ENCODE data around the gene ITPA. TPM values are rescaled to one million over a fixed set of nuclear protein-coding genes. Genes with fewer than 3 reads are reported as not detected.

The ITPA gene
- total and polyA plus RNA-seq, 2 of the 13 experiments (the other 11 are each of a cell fraction or from before 2014, with no cell fraction given): 60.1 to 103 TPM

DNA sequence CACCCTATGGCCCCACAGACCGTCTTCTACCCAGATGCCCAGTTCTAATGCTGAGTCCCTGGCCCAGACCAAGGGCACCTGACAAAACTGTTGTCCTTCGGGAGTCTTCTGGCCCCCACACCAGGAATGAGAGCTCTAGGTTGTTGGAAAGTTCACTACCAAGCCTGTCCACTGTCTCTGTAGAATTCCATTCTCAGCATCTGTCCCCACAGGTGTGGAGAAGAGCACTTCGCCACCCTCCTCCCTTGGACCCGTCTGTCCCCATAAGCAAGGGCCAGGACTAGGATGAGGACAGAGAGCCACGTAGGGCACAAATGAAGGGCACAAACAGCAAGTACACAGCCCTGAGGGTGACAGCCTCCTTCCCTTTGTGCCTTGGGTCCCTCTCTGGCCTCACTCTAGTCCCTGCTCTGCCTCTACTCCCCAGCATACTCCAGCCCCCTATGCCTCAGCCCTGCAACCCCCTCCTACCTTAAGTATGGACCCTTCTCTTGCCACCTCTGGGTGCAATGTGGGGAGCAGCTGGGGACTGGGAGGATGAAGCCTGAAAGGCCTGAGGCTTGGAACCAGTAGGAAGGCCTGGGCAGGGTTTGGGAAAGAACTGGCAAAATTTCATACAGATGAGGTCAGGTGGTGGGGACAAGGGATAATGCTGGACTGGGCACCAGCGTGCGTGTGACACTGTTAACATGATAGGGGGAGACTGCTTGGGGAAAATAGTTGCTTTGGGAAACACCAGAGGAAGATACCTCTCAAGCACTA is 40.3 kb upstream of the ITPA start (continued):
- TF ChIP-seq, protein P1, sequence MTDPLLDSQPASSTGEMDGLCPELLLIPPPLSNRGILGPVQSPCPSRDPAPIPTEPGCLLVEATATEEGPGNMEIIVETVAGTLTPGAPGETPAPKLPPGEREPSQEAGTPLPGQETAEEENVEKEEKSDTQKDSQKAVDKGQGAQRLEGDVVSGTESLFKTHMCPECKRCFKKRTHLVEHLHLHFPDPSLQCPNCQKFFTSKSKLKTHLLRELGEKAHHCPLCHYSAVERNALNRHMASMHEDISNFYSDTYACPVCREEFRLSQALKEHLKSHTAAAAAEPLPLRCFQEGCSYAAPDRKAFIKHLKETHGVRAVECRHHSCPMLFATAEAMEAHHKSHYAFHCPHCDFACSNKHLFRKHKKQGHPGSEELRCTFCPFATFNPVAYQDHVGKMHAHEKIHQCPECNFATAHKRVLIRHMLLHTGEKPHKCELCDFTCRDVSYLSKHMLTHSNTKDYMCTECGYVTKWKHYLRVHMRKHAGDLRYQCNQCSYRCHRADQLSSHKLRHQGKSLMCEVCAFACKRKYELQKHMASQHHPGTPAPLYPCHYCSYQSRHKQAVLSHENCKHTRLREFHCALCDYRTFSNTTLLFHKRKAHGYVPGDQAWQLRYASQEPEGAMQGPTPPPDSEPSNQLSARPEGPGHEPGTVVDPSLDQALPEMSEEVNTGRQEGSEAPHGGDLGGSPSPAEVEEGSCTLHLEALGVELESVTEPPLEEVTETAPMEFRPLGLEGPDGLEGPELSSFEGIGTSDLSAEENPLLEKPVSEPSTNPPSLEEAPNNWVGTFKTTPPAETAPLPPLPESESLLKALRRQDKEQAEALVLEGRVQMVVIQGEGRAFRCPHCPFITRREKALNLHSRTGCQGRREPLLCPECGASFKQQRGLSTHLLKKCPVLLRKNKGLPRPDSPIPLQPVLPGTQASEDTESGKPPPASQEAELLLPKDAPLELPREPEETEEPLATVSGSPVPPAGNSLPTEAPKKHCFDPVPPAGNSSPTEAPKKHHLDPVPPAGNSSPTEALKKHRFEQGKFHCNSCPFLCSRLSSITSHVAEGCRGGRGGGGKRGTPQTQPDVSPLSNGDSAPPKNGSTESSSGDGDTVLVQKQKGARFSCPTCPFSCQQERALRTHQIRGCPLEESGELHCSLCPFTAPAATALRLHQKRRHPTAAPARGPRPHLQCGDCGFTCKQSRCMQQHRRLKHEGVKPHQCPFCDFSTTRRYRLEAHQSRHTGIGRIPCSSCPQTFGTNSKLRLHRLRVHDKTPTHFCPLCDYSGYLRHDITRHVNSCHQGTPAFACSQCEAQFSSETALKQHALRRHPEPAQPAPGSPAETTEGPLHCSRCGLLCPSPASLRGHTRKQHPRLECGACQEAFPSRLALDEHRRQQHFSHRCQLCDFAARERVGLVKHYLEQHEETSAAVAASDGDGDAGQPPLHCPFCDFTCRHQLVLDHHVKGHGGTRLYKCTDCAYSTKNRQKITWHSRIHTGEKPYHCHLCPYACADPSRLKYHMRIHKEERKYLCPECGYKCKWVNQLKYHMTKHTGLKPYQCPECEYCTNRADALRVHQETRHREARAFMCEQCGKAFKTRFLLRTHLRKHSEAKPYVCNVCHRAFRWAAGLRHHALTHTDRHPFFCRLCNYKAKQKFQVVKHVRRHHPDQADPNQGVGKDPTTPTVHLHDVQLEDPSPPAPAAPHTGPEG (CRISPR knock-in tag; IDR thresholded peaks at IDR 0.05): no peak
- TF ChIP-seq FOXO1 (CRISPR knock-in tag; IDR thresholded peaks at IDR 0.05) (no peak), ZNF143 (CRISPR knock-in tag; IDR thresholded peaks at IDR 0.05) (0 out of 2 replicates have a peak, but pooled peaks have one; percentile 3), ZNF337 (CRISPR knock-in tag; IDR thresholded peaks at IDR 0.05; ENCODE audit: borderline replicate concordance, low read depth) (no peak), BCL6 (CRISPR knock-in tag; IDR thresholded peaks at IDR 0.05) (0 out of 2 replicates have a peak, but pooled peaks have one; percentile 14)
- TF ChIP-seq, protein P2, sequence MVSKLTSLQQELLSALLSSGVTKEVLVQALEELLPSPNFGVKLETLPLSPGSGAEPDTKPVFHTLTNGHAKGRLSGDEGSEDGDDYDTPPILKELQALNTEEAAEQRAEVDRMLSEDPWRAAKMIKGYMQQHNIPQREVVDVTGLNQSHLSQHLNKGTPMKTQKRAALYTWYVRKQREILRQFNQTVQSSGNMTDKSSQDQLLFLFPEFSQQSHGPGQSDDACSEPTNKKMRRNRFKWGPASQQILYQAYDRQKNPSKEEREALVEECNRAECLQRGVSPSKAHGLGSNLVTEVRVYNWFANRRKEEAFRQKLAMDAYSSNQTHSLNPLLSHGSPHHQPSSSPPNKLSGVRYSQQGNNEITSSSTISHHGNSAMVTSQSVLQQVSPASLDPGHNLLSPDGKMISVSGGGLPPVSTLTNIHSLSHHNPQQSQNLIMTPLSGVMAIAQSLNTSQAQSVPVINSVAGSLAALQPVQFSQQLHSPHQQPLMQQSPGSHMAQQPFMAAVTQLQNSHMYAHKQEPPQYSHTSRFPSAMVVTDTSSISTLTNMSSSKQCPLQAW (CRISPR knock-in tag; IDR thresholded peaks at IDR 0.05): peak; percentile 30; the same call in 1 of the 2 replicates
- TF ChIP-seq, protein P3, sequence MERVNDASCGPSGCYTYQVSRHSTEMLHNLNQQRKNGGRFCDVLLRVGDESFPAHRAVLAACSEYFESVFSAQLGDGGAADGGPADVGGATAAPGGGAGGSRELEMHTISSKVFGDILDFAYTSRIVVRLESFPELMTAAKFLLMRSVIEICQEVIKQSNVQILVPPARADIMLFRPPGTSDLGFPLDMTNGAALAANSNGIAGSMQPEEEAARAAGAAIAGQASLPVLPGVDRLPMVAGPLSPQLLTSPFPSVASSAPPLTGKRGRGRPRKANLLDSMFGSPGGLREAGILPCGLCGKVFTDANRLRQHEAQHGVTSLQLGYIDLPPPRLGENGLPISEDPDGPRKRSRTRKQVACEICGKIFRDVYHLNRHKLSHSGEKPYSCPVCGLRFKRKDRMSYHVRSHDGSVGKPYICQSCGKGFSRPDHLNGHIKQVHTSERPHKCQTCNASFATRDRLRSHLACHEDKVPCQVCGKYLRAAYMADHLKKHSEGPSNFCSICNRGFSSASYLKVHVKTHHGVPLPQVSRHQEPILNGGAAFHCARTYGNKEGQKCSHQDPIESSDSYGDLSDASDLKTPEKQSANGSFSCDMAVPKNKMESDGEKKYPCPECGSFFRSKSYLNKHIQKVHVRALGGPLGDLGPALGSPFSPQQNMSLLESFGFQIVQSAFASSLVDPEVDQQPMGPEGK (CRISPR knock-in tag; IDR thresholded peaks at IDR 0.05): no peak
- TF ChIP-seq, protein P4, sequence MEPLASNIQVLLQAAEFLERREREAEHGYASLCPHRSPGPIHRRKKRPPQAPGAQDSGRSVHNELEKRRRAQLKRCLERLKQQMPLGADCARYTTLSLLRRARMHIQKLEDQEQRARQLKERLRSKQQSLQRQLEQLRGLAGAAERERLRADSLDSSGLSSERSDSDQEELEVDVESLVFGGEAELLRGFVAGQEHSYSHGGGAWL (CRISPR knock-in tag; IDR thresholded peaks at IDR 0.05): 0 out of 2 replicates have a peak, but pooled peaks have one; percentile 6
- TF ChIP-seq, protein P5, sequence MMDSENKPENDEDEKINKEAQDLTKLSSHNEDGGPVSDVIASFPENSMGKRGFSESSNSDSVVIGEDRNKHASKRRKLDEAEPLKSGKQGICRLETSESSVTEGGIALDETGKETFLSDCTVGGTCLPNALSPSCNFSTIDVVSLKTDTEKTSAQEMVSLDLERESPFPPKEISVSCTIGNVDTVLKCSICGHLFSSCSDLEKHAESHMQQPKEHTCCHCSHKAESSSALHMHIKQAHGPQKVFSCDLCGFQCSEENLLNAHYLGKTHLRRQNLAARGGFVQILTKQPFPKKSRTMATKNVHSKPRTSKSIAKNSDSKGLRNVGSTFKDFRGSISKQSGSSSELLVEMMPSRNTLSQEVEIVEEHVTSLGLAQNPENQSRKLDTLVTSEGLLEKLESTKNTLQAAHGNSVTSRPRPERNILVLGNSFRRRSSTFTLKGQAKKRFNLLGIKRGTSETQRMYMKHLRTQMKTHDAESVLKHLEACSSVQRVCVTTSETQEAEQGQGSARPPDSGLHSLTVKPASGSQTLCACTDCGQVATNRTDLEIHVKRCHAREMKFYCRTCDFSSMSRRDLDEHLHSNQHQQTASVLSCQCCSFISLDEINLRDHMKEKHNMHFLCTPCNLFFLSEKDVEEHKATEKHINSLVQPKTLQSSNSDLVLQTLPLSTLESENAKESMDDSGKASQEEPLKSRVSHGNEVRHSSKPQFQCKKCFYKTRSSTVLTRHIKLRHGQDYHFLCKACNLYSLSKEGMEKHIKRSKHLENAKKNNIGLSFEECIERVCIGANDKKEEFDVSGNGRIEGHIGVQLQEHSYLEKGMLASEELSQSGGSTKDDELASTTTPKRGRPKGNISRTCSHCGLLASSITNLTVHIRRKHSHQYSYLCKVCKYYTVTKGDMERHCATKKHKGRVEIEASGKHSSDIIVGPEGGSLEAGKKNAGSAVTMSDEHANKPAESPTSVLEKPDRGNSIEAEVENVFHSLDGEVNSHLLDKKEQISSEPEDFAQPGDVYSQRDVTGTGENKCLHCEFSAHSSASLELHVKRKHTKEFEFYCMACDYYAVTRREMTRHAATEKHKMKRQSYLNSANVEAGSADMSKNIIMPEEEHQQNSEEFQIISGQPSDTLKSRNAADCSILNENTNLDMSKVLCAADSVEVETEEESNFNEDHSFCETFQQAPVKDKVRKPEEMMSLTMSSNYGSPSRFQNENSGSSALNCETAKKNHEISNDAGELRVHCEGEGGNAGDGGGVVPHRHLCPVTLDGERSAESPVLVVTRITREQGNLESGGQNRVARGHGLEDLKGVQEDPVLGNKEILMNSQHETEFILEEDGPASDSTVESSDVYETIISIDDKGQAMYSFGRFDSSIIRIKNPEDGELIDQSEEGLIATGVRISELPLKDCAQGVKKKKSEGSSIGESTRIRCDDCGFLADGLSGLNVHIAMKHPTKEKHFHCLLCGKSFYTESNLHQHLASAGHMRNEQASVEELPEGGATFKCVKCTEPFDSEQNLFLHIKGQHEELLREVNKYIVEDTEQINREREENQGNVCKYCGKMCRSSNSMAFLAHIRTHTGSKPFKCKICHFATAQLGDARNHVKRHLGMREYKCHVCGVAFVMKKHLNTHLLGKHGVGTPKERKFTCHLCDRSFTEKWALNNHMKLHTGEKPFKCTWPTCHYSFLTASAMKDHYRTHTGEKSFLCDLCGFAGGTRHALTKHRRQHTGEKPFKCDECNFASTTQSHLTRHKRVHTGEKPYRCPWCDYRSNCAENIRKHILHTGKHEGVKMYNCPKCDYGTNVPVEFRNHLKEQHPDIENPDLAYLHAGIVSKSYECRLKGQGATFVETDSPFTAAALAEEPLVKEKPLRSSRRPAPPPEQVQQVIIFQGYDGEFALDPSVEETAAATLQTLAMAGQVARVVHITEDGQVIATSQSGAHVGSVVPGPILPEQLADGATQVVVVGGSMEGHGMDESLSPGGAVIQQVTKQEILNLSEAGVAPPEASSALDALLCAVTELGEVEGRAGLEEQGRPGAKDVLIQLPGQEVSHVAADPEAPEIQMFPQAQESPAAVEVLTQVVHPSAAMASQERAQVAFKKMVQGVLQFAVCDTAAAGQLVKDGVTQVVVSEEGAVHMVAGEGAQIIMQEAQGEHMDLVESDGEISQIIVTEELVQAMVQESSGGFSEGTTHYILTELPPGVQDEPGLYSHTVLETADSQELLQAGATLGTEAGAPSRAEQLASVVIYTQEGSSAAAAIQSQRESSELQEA (CRISPR knock-in tag; IDR thresholded peaks at IDR 0.05; ENCODE audit: not compliant biosample characterization): peak; percentile 18

Measured in HepG2 (cell line).